ENCODE results near the gene OTUB2.
"Not testable (repeated sequence)": the region's sequence is repeated elsewhere in the genome, so short reads cannot be mapped to it uniquely, and the experiment has no call there.

The OTUB2 gene

GRCh38 chr14:94054936-94055335 is 28.8 kb downstream of the OTUB2 start:
- FAIRE-seq (no peak), DNase-seq (ENCODE audit: low spot score) (no peak)

GRCh38 chr14:94056579-94057308 is 30.6 kb downstream of the OTUB2 start:
- DNase-seq (ENCODE audit: low spot score), result no peak
- no peak for FAIRE-seq

GRCh38 chr14:94058128-94058673 is 32.1 kb downstream of the OTUB2 start:
- DNase-seq (ENCODE audit: low spot score), result no peak
- FAIRE-seq, result no peak

GRCh38 chr14:94058674-94059138 is 32.6 kb downstream of the OTUB2 start:
- FAIRE-seq (no peak), DNase-seq (ENCODE audit: low spot score) (no peak)

- FAIRE-seq (no peak), DNase-seq (ENCODE audit: low spot score) (no peak)
Observed at GRCh38 chr14:94059998-94060397, 33.9 kb downstream of the OTUB2 start.

GRCh38 chr14:94062344-94062940 is 36.3 kb downstream of the OTUB2 start:
- DNase-seq (ENCODE audit: low spot score) (peak; percentile 66), FAIRE-seq (no peak)

GRCh38 chr14:94066089-94066676 is 40.0 kb downstream of the OTUB2 start:
- DNase-seq (ENCODE audit: low spot score), result no peak
- no peak for FAIRE-seq

- not testable (repeated sequence) for FAIRE-seq; DNase-seq (ENCODE audit: low spot score)
Observed at GRCh38 chr14:94072076-94072475, 45.9 kb downstream of the OTUB2 start.

- no peak for FAIRE-seq
Observed at GRCh38 chr14:94074534-94074933, 48.4 kb downstream of the OTUB2 start.

GRCh38 chr14:94075008-94075407 is 48.9 kb downstream of the OTUB2 start:
- no peak for FAIRE-seq
- no peak for DNase-seq (ENCODE audit: low spot score)

More at GRCh38 chr14:94074534-94074933, 48.4 kb downstream of the OTUB2 start:
- DNase-seq (ENCODE audit: low spot score), result no peak

GRCh38 chr14:94077111-94077821 is 51.1 kb downstream of the OTUB2 start:
- FAIRE-seq (no peak), DNase-seq (ENCODE audit: low spot score) (no peak)

- no peak for FAIRE-seq
- no peak for DNase-seq (ENCODE audit: low spot score)
Observed at GRCh38 chr14:94077823-94078222, 51.7 kb downstream of the OTUB2 start.

GRCh38 chr14:94079891-94080620 is 53.9 kb downstream of the OTUB2 start:
- DNase-seq (ENCODE audit: low spot score) (peak; percentile 20), FAIRE-seq (no peak)

GRCh38 chr14:94080621-94081385 is 54.7 kb downstream of the OTUB2 start, which contains the start of the genes DDX24 and IFI27L1:
Gene DDX24 (minus strand): TSS chr14:94081202. CDS start chr14:94079742, 1,460 bp downstream.
Gene IFI27L1 (plus strand): TSS chr14:94081310. CDS start chr14:94096938, 15,628 bp downstream.
- FAIRE-seq, result no peak

GRCh38 chr14:94081386-94081820 is 55.3 kb downstream of the OTUB2 start:
- DNase-seq (ENCODE audit: low spot score) (no peak), FAIRE-seq (no peak)

More at GRCh38 chr14:94080621-94081385, 54.7 kb downstream of the OTUB2 start, which contains the start of the genes DDX24 and IFI27L1:
- DNase-seq (ENCODE audit: low spot score), result peak; percentile 94

GRCh38 chr14:94087891-94088290 is 61.8 kb downstream of the OTUB2 start:
- FAIRE-seq, result no peak
- DNase-seq (ENCODE audit: low spot score), result no peak

GRCh38 chr14:94088516-94088915 is 62.4 kb downstream of the OTUB2 start:
- DNase-seq (ENCODE audit: low spot score) (no peak), FAIRE-seq (no peak)

- FAIRE-seq, result no peak
- no peak for DNase-seq (ENCODE audit: low spot score)
Observed at GRCh38 chr14:94089479-94089878, 63.3 kb downstream of the OTUB2 start.

GRCh38 chr14:94093418-94093817 is 67.3 kb downstream of the OTUB2 start:
- FAIRE-seq (no peak), DNase-seq (ENCODE audit: low spot score) (no peak)

GRCh38 chr14:94097091-94097490 is 71.0 kb downstream of the OTUB2 start:
- no peak for FAIRE-seq
- no peak for DNase-seq (ENCODE audit: low spot score)
